Cardiac septum (tissue), 1 donor: ENCODE data around the gene MRGPRG. TPM values are rescaled to one million over a fixed set of nuclear protein-coding genes. Genes with fewer than 3 reads are reported as not detected.
A peak's percentile ranks its signal among the peaks of the same experiment; 100 is the strongest.
"Not testable (repeated sequence)": the region's sequence is repeated elsewhere in the genome, so short reads cannot be mapped to it uniquely, and the experiment has no call there.

Experiments used
- DNase-seq: peaks from one replicate; pipeline ENCODE4 v3.0.0-alpha.2; 2020; ENCODE audit warnings: low spot score
- intact Hi-C: fragments of 100-400 bp; cut with DNase I; formaldehyde crosslinking; loops from one replicate; pipeline ENCODE4 v1.14.0; 2022
- long read RNA-seq: library from polyadenylated mRNA; unstranded; transcript quantifications from one replicate; pipeline ENCODE4 v2.0.0, GENCODE V29; 2021
- total RNA-seq: library from RNA; stranded (reverse); fragmentation: NEBNext Ultra II Directional; extraction: Animal tissue kit (Norgen Biotek cat#: 25700); gene quantifications from one replicate; pipeline ENCODE4 v1.2.1, GENCODE V29; 2021
- donor health status: DM: no; HTN: no; CAD: no.

The MRGPRG gene, protein sequence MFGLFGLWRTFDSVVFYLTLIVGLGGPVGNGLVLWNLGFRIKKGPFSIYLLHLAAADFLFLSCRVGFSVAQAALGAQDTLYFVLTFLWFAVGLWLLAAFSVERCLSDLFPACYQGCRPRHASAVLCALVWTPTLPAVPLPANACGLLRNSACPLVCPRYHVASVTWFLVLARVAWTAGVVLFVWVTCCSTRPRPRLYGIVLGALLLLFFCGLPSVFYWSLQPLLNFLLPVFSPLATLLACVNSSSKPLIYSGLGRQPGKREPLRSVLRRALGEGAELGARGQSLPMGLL
- not detected for total RNA-seq
- long read RNA-seq: 0 reads

DNA sequence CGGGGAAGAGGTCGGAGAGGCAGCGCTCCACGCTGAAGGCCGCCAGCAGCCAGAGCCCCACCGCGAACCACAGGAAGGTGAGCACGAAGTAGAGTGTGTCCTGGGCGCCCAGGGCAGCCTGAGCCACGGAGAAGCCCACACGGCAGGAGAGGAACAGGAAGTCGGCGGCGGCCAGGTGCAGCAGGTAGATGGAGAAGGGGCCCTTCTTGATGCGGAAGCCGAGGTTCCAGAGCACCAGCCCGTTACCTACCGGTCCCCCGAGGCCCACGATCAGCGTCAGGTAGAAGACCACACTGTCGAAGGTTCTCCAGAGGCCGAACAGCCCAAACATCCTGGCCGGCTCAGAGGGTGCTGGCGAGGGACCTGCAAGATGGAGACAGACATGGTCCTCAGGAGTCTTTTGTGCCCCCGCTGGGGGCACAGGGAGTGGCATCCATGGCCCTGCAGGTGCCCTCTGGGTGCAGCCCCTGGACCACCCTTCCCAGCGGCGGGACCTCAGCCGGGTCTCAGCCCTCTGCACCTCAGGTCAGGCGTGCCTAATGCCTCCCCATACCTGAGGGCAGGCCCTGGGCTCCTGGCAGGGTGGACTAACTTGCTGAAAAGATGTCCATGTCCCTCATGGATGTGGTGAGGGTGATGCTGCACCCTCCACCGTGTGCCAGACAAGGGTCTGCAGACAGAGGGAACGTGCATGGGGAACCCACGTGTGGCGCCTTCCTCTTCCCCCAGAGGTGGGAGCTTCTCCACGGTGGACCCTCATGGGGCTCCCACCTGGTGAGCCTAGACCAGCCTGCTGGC lies at the start of gene MRGPRG:
TSS of gene MRGPRG (minus strand) at position 331 of the 798 bp plus-strand sequence. CDS start at position 331, 0 bp downstream.
- peak; percentile 41 for DNase-seq

GRCh38 chr11:3262548-3262947 lies 43.9 kb upstream of the MRGPRG start:
- intact Hi-C loops, DNase-seq: not testable (repeated sequence)

More for the DNA sequence above, at the start of gene MRGPRG:
- intact Hi-C loops: loop anchor here (2.0 kb wide), 1 partner anchor 182 kb away; no protein-coding TSS in a partner anchor

- DNase-seq, intact Hi-C loops: not testable (repeated sequence)
Observed at GRCh38 chr11:3261831-3262230, 43.2 kb upstream of the MRGPRG start.

GRCh38 chr11:3257509-3257908 lies 38.9 kb upstream of the MRGPRG start:
- intact Hi-C loops: not testable (repeated sequence)
- DNase-seq: peak; percentile 50

GRCh38 chr11:3255241-3255640 lies 36.6 kb upstream of the MRGPRG start:
- DNase-seq, intact Hi-C loops: not testable (repeated sequence)

DNA sequence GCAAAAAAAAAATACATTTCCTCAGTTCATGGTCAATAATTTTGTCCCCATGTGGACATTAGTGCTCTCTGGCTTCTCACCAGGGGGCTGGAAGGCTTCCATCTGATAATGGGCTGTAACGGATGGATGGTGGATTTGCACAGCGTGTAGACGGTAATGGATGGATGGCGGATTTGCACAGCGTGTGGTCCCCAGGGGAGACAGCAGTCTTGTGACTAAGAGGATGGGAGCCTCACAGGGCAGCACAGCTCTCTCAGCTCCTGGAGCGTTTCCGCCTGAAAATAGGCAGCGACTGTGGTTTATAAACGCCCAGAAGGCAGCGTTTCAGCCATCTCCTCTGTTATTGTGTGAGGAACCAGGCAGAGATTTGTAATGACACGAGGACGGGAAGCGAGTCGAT lies 36.2 kb upstream of the MRGPRG start:
- DNase-seq, intact Hi-C loops: not testable (repeated sequence)

- intact Hi-C loops: no loop called here
Observed at GRCh38 chr11:3245071-3245470, 26.5 kb upstream of the MRGPRG start.

GRCh38 chr11:3243880-3244279 lies 25.3 kb upstream of the MRGPRG start:
- DNase-seq: no peak
- intact Hi-C loops: no loop called here

More at GRCh38 chr11:3245071-3245470, 26.5 kb upstream of the MRGPRG start:
- no peak for DNase-seq

GRCh38 chr11:3237119-3237518 lies 18.5 kb upstream of the MRGPRG start:
- intact Hi-C loops: no loop called here

DNA sequence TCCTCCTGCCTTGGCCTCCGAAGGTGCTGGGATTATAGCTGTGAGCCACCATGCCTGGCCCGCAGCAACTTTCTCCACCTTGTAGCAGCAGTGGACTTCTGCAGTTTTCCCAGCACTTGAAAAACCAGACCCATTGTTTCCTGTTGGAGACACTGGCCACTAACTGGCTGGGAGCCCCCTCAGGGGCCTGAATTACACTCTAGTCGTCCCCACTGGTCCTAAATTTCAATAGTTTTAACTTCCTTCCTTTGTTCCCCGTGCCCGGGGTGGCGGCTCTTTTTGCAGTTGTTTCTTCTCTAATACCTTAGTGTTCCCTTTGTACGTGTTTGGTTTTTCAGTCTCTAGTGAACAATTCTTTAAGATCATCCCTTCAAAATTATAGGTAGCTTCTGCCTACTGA lies 16.2 kb upstream of the MRGPRG start:
- intact Hi-C loops: no loop called here
- no peak for DNase-seq

More at GRCh38 chr11:3237119-3237518, 18.5 kb upstream of the MRGPRG start:
- DNase-seq: no peak

GRCh38 chr11:3232956-3233355 lies 14.3 kb upstream of the MRGPRG start:
- DNase-seq: no peak
- intact Hi-C loops: no loop called here

GRCh38 chr11:3231851-3232744 lies 13.5 kb upstream of the MRGPRG start, which contains the start of gene MRGPRE:
MRGPRE (minus strand) TSS chr11:3232417; CDS start chr11:3228799, 3,618 bp downstream.
- peak; percentile 78 for DNase-seq
- intact Hi-C loops: no loop called here

DNA sequence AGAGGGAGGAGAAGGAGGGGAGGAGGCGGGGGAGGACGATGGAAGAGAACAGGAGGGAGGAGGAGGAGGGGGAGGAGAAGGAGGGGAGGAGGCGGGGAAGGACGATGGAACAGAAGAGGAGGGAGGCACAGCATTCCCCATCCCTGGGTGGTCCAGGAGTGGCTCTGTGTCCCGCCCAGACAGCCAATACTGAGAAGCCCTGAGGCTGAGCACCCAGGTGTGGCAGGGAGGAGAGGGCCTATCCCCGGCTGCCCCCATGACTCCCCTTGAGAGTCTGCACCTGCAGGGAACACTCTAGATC lies 12.9 kb upstream of the MRGPRG start:
- intact Hi-C loops: no loop called here

GRCh38 chr11:3230636-3231549 lies 12.3 kb upstream of the MRGPRG start:
- DNase-seq: no peak
- intact Hi-C loops: no loop called here

More for the DNA sequence above, 12.9 kb upstream of the MRGPRG start:
- DNase-seq: no peak

DNA sequence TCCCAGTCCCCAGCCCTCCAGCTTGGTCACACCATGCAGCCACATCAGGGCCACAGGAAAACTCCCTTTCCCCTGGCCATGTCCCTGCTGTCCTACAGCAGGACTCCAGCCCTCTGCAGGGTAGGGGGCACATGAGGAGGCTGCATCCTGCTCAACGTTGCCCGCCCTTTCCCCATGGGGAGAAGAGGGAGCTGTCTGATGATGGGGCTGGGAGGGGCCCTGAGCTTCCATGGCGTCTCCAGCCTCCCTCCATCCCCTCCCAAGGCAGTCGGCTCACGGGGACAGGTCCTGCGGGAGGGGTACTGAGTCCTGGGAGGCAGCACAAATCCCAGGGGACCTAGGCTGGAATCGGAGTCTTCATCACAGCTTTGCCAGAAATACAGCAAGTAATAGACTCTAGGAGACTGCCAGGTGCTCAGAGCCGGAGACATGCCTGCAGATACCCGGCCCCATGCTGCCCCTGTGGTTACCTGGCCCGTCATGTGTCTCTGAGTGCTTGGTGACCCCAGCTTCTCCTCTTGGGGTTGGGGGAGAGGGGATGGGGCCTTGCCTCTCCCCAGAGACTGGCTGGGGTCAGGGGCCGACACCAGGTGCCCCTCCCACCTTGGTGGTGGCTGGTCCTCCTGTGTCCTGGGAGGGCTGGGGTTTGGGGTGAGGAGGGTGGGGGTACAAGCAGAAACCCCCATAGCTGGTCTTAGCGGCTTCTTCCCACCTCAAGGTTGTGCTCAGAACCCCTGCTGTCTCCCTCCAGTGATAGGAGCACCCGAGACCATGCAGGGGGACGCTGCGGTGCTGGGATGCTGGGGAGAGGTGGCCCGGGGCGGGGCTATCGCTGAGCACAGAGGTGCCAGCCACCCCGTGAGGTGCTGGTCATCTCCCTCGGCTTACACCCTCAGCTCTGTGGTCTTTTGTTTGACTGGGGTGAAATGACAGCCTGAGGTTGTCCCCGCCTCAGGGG lies 11.3 kb upstream of the MRGPRG start:
- no peak for DNase-seq
- intact Hi-C loops: no loop called here

- intact Hi-C loops: no loop called here
- DNase-seq: no peak
Observed at GRCh38 chr11:3228445-3228829, 9.8 kb upstream of the MRGPRG start.

- DNase-seq: no peak
Observed at GRCh38 chr11:3227568-3228444, 9.2 kb upstream of the MRGPRG start.

More at GRCh38 chr11:3227568-3228444, 9.2 kb upstream of the MRGPRG start:
- intact Hi-C loops: no loop called here
